NCI-H2029 treated with DMSO at 0.1 percent for 48 hours (cell line): ENCODE data around the gene SCAF4.
"Not testable (repeated sequence)": the region's sequence is repeated elsewhere in the genome, so short reads cannot be mapped to it uniquely, and the experiment has no call there.

Experiments
- DNase-seq: peaks from one replicate; lab custom pipeline; 2025; lab: John Stamatoyannopoulos, UW

Gene SCAF4

DNA sequence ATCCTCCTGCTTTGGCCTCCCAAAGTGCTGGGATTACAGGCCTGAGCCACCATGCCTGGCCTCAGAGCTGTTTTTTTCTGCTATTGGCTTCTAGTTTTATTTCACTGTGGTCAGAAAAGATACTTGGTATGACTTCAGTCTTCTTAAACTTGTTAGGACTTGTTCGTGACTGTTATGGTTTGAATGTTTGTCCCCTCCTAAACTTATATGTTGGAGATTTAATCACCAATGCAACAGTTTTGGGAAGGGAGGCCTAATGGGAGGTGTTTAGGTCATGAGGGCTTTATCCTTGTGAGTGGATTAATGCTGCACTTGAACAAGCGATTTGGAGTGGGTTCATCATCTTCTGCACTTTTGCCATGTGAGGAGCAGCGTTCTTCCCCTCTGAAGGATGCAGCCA, 96.9 kb downstream of the SCAF4 start:
- no peak for DNase-seq

DNA sequence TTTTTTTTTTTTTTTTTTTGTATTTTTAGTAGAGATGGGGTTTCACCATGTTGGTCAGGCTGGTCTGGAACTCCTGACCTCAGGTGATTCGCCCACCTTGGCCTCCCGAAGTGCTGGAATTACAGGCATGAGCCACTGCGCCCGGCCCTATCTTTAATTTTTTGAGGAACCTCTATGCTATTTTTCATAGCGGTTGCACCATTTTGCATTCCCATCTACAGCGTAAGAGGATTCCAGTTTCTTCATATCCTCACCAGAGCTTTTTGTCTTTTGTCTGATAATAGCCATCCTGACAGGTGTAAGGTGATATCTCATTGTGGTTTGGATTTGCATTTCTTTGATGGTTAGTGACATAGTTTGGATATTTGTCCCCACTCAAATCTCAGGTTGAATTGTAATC, 100.0 kb downstream of the SCAF4 start:
- DNase-seq: not testable (repeated sequence)

DNA sequence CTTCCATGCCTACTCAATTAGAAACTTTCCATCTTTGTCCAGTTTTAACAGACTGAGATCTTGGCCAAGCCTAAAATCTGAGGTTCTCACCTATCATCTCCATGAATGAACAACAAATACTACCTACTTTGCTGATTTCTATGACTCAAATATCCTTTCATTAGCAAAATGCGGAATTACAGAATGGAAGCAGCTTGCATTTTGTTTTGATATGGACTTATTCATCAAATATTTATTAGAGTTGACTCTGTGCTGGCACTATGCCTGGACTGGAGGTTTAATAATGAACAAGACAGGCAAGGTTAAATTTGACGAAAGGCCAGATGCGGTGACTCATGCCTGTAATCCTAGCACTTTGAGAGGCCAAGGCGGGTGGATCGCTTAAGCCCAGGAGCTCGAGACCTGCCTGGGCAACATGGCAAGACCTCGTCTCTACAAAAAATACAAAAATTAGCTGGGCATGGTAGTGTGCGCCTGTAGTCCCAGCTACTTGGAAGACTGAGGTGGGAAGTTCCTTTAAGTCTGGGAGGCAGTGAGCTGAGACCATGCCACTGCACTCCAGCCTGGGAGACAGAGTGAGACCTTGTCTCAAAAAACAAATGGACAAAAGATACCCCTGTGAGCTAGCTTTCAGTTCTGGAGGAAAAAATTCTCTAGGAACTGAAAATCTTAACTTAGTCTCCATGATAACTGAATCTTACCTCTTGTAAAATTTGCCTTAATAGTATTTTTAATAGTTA, 101.8 kb downstream of the SCAF4 start:
- peak; percentile 16 for DNase-seq

GRCh38 chr21:31624961-31625491, 106.9 kb downstream of the SCAF4 start:
- DNase-seq: no peak

DNA sequence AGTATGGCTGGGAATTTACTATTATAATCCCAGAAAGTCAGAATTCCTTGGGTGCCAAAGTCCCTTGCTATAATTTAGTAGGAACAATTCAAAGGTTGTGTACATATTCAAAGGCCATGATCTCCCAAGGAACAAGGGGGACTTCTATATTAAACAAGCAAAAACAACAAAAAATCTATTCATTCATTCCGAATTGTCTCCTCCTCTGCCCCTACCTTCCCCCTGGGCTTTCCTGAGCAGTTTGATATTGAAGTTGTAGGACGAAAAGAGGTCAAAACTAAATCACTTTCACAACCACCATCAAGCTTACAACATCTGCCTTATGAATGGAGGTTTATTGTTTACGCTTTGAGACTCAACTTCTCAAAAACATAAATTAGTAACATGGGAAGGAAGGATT, 107.7 kb downstream of the SCAF4 start:
- DNase-seq: no peak

- no peak for DNase-seq
Observed at GRCh38 chr21:31623664-31624063, 108.3 kb downstream of the SCAF4 start.

- DNase-seq: no peak
Observed at GRCh38 chr21:31622397-31622796, 109.5 kb downstream of the SCAF4 start.
